Measurements from ENCODE around the gene FIGNL1. TPM values are rescaled to one million over a fixed set of nuclear protein-coding genes. Genes with fewer than 3 reads are reported as not detected.

The FIGNL1 gene
- total RNA-seq, 1 experiment from 2014 or later, result 28.0 TPM

- Histone ChIP-seq H3K9me3 (ENCODE audit: control insufficient read depth, insufficient read depth, low read depth, low read length) (no peaks in the 10 kb centered on the region), H3K4me1 (ENCODE audit: control insufficient read depth, insufficient read depth, low read length) (no peaks in the 10 kb centered on the region), H3K27ac (ENCODE audit: low read length) (no peak overlapping the region), H3K36me3 (ENCODE audit: control insufficient read depth, insufficient read depth, low read length) (no peaks in the 10 kb centered on the region), H3K4me3 (ENCODE audit: low read depth in 2 of 2, low read length in 2 of 2) (no peak overlapping the region), H3K27me3 (ENCODE audit: control insufficient read depth, insufficient read depth, low read length) (no peaks in the 10 kb centered on the region)
- CTCF ChIA-PET, result no interaction called here
- ATAC-seq (no peak), DNase-seq (ENCODE audit: low read depth, low spot score) (no peak)
- in situ Hi-C loops (cut with HindIII; ENCODE audit: low pct_unique_long_range_greater_than_20kb, low sequenced_read_pairs) (no loop called here), intact Hi-C loops (cut with micrococcal nuclease; ENCODE audit: unreplicated experiment) (no loop called here)
- POLR2A ChIA-PET, result no interaction called here
- no TSS peak for BruUV-seq (replicated peaks)
- no peak for TF ChIP-seq TCF7L2 (IDR thresholded peaks at IDR 0.05; ENCODE audit: low read depth, low read length)
These were observed 37.2 kb downstream of the FIGNL1 start for GRCh38 chr7:50412973-50413372.

GRCh38 chr7:50411332-50411731 lies 38.8 kb downstream of the FIGNL1 start:
- BruUV-seq (replicated peaks), result no TSS peak
- no peaks in the 10 kb centered on the region for H3K36me3 ChIP-seq (ENCODE audit: control insufficient read depth, insufficient read depth, low read length)
- no peak overlapping the region for H3K27ac ChIP-seq (ENCODE audit: low read length)
- H3K9me3 ChIP-seq (ENCODE audit: control insufficient read depth, insufficient read depth, low read depth, low read length), result no peaks in the 10 kb centered on the region
- no peak overlapping the region for H3K4me3 ChIP-seq (ENCODE audit: low read depth in 2 of 2, low read length in 2 of 2)
- TF ChIP-seq REST (IDR thresholded peaks at IDR 0.05; ENCODE audit: insufficient read depth in 1 of 2, low read depth in 2 of 2, low read length in 1 of 2) (no peak), SIN3A (IDR thresholded peaks at IDR 0.05; ENCODE audit: borderline replicate concordance, insufficient read depth, low read depth, low read length) (no peak)
- POLR2A ChIA-PET, result no interaction called here
- in situ Hi-C loops (cut with HindIII; ENCODE audit: low pct_unique_long_range_greater_than_20kb, low sequenced_read_pairs) (no loop called here), intact Hi-C loops (cut with micrococcal nuclease; ENCODE audit: unreplicated experiment) (no loop called here)
- no peaks in the 10 kb centered on the region for H3K4me1 ChIP-seq (ENCODE audit: control insufficient read depth, insufficient read depth, low read length)
- no peaks in the 10 kb centered on the region; the same call in 1 of the 2 replicates for H3K27me3 ChIP-seq (ENCODE audit: control insufficient read depth, insufficient read depth, low read length)
- ATAC-seq (no peak), DNase-seq (ENCODE audit: low read depth, low spot score) (no peak)
- CTCF ChIA-PET, result no interaction called here

GRCh38 chr7:50409856-50410745 lies 40.0 kb downstream of the FIGNL1 start:
- H3K4me1 ChIP-seq (ENCODE audit: control insufficient read depth, insufficient read depth, low read length), result no peaks in the 10 kb centered on the region
- DNase-seq (ENCODE audit: low read depth, low spot score), result no peak
- ATAC-seq, result no peak
- TF ChIP-seq POLR2AphosphoS5 (IDR thresholded peaks at IDR 0.05; ENCODE audit: low read depth, low read length) (no peak), SIN3A (IDR thresholded peaks at IDR 0.05; ENCODE audit: borderline replicate concordance, insufficient read depth, low read depth, low read length) (no peak), CTCF (IDR thresholded peaks at IDR 0.05) (no peak), TCF7L2 (IDR thresholded peaks at IDR 0.05; ENCODE audit: low read depth, low read length) (no peak), REST (IDR thresholded peaks at IDR 0.05; ENCODE audit: insufficient read depth in 1 of 2, low read depth in 2 of 2, low read length in 1 of 2) (no peak)
- no peak overlapping the region for H3K4me3 ChIP-seq (ENCODE audit: low read depth in 2 of 2, low read length in 2 of 2)
- CTCF ChIA-PET, result no interaction called here
- POLR2A ChIA-PET, result interaction anchor here (0.5 kb wide), 1 partner anchor 56 kb away, joined by 4 read pairs; no protein-coding TSS in a partner anchor
- no peaks in the 10 kb centered on the region for H3K36me3 ChIP-seq (ENCODE audit: control insufficient read depth, insufficient read depth, low read length)
- H3K27me3 ChIP-seq (ENCODE audit: control insufficient read depth, insufficient read depth, low read length), result peaks cover under 1% of the 10 kb centered on the region
- H3K9me3 ChIP-seq (ENCODE audit: control insufficient read depth, insufficient read depth, low read depth, low read length), result no peaks in the 10 kb centered on the region
- no peak overlapping the region for H3K27ac ChIP-seq (ENCODE audit: low read length)
- BruUV-seq (replicated peaks), result no TSS peak
- intact Hi-C loops (cut with micrococcal nuclease; ENCODE audit: unreplicated experiment), result no loop called here
- in situ Hi-C loops (cut with HindIII; ENCODE audit: low pct_unique_long_range_greater_than_20kb, low sequenced_read_pairs), result no loop called here

Data from Panc1 (cell line).